GM21360 (cell line): ENCODE results near the gene TOP2A.

Source experiments
- ATAC-seq: cut with Tn5 transposase; IDR thresholded peaks from one replicate; pipeline ENCODE4 v1.9.1; 2021; ENCODE audit warnings: mild to moderate bottlenecking, moderate library complexity; ENCODE audit not compliant: unreplicated experiment

The TOP2A gene

GRCh38 chr17:40361925-40362695, 55.6 kb downstream of the TOP2A start:
- ATAC-seq: no peak

- no peak for ATAC-seq
Measured at GRCh38 chr17:40361063-40361924, 56.4 kb downstream of the TOP2A start.

GRCh38 chr17:40360091-40360490, 57.6 kb downstream of the TOP2A start:
- no peak for ATAC-seq

- ATAC-seq: no peak
Measured at GRCh38 chr17:40358323-40359038, 59.2 kb downstream of the TOP2A start.

- ATAC-seq: no peak
Measured at GRCh38 chr17:40356990-40357881, 60.5 kb downstream of the TOP2A start.

- ATAC-seq: no peak
Measured at GRCh38 chr17:40355804-40356758, 61.6 kb downstream of the TOP2A start.

- no peak for ATAC-seq
Measured at GRCh38 chr17:40355123-40355803, 62.4 kb downstream of the TOP2A start.

GRCh38 chr17:40354221-40355122, 63.2 kb downstream of the TOP2A start:
- ATAC-seq: no peak

- ATAC-seq: no peak
Measured at GRCh38 chr17:40352779-40353394, 64.8 kb downstream of the TOP2A start.

GRCh38 chr17:40352237-40352778, 65.4 kb downstream of the TOP2A start:
- ATAC-seq: no peak

GRCh38 chr17:40351359-40352236, 66.1 kb downstream of the TOP2A start:
- ATAC-seq: no peak

- no peak for ATAC-seq
Measured at GRCh38 chr17:40350689-40351358, 66.9 kb downstream of the TOP2A start.

GRCh38 chr17:40349895-40350688, 67.6 kb downstream of the TOP2A start:
- no peak for ATAC-seq

GRCh38 chr17:40349477-40349894, 68.2 kb downstream of the TOP2A start:
- ATAC-seq: no peak
